ENCODE results near the gene KRT36. TPM values are rescaled to one million over a fixed set of nuclear protein-coding genes. Genes with fewer than 3 reads are reported as not detected.

Gene KRT36
- not detected in 2 replicates for total RNA-seq (2022)
- not detected for Bru-seq, nascent RNA
- not detected for BruChase-seq, experiment 1, labeled RNA remaining after a 6-hour chase
- not detected for BruChase-seq, experiment 2, labeled RNA remaining after a 2-hour chase
- long read RNA-seq: 0 reads

GRCh38 chr17:41489531-41489930 lies at the start of gene KRT36:
Gene KRT36, minus strand, starts transcription at chr17:41489910. Its CDS starts 46 bp downstream, at chr17:41489864.
- no peaks in the 10 kb centered on the region for H3K27me3 Mint-ChIP-seq (ENCODE audit: insufficient read depth, unreplicated experiment)
- no peak within 1 kb of the TSS for H3K4me3 Mint-ChIP-seq (ENCODE audit: unreplicated experiment)
- intact Hi-C loops (cut with micrococcal nuclease): no loop called here
- ChIA-PET CTCF (interaction anchor here (0.8 to 1.1 kb wide), 2 partner anchors 167 to 650 kb away, joined by 4 to 6 read pairs; no protein-coding TSS in a partner anchor), POLR2A (no interaction called here)
- H3K27ac Mint-ChIP-seq (ENCODE audit: low read depth, unreplicated experiment): no peak within 1 kb of the TSS
- no TSS peak for BruUV-seq (replicated peaks)
- H3K4me1 Mint-ChIP-seq (ENCODE audit: insufficient read depth, unreplicated experiment): peaks cover 4% of the 10 kb centered on the region
- DNase-seq (ENCODE audit: unreplicated experiment): no peak
- TF ChIP-seq CTCF (IDR thresholded peaks at IDR 0.05; ENCODE audit: unreplicated experiment): no peak
- H3K36me3 Mint-ChIP-seq (ENCODE audit: insufficient read depth, unreplicated experiment): no peaks in the 10 kb centered on the region
- H3K9me3 Mint-ChIP-seq (ENCODE audit: unreplicated experiment): no peaks in the 10 kb centered on the region

- Mint-ChIP-seq H3K27me3 (ENCODE audit: insufficient read depth, unreplicated experiment) (no peaks in the 10 kb centered on the region), H3K4me1 (ENCODE audit: insufficient read depth, unreplicated experiment) (peaks cover 34% of the 10 kb centered on the region), H3K4me3 (ENCODE audit: unreplicated experiment) (no peak overlapping the region), H3K27ac (ENCODE audit: low read depth, unreplicated experiment) (no peak overlapping the region), H3K9me3 (ENCODE audit: unreplicated experiment) (no peaks in the 10 kb centered on the region), H3K36me3 (ENCODE audit: insufficient read depth, unreplicated experiment) (peaks cover 12% of the 10 kb centered on the region)
- intact Hi-C loops (cut with micrococcal nuclease): no loop called here
- CTCF ChIA-PET: interaction anchor here (5.1 kb wide), 1 partner anchor 10 kb away, joined by 44 read pairs; no protein-coding TSS in a partner anchor
- BruUV-seq (replicated peaks): no TSS peak
- POLR2A ChIA-PET: interaction anchor here (0.8 to 1.2 kb wide), 3 partner anchors 9 to 17 kb away, joined by 3 to 4 read pairs (median 4); no protein-coding TSS in a partner anchor
- TF ChIP-seq CTCF (IDR thresholded peaks at IDR 0.05; ENCODE audit: unreplicated experiment): no peak
- DNase-seq (ENCODE audit: unreplicated experiment): peak; percentile 57
Observed at GRCh38 chr17:41539071-41539492, 49.4 kb upstream of the KRT36 start.

- intact Hi-C loops (cut with micrococcal nuclease): no loop called here
- H3K27me3 Mint-ChIP-seq (ENCODE audit: insufficient read depth, unreplicated experiment): no peaks in the 10 kb centered on the region
- H3K4me1 Mint-ChIP-seq (ENCODE audit: insufficient read depth, unreplicated experiment): peaks cover 34% of the 10 kb centered on the region
- peaks cover 12% of the 10 kb centered on the region for H3K36me3 Mint-ChIP-seq (ENCODE audit: insufficient read depth, unreplicated experiment)
- H3K27ac Mint-ChIP-seq (ENCODE audit: low read depth, unreplicated experiment): no peak overlapping the region
- H3K4me3 Mint-ChIP-seq (ENCODE audit: unreplicated experiment): no peak overlapping the region
- DNase-seq (ENCODE audit: unreplicated experiment): peak; percentile 65
- no peak for TF ChIP-seq CTCF (IDR thresholded peaks at IDR 0.05; ENCODE audit: unreplicated experiment)
- no peaks in the 10 kb centered on the region for H3K9me3 Mint-ChIP-seq (ENCODE audit: unreplicated experiment)
- ChIA-PET POLR2A (interaction anchor here (0.8 to 1.2 kb wide), 3 partner anchors 9 to 17 kb away, joined by 3 to 4 read pairs (median 4); no protein-coding TSS in a partner anchor), CTCF (interaction anchor here (5.1 kb wide), 1 partner anchor 11 kb away, joined by 44 read pairs; no protein-coding TSS in a partner anchor)
- BruUV-seq (replicated peaks): no TSS peak
Observed at GRCh38 chr17:41538565-41538991, 48.9 kb upstream of the KRT36 start.

- ChIA-PET POLR2A (interaction anchor here (0.6 to 1.3 kb wide), 5 partner anchors 8 to 576 kb away, joined by 3 to 4 read pairs (median 3); no protein-coding TSS in a partner anchor), CTCF (interaction anchor here (5.1 kb wide), 1 partner anchor 12 kb away, joined by 44 read pairs; no protein-coding TSS in a partner anchor)
- peak overlapping the region; percentile 49 for H3K27ac Mint-ChIP-seq (ENCODE audit: low read depth, unreplicated experiment)
- no peaks in the 10 kb centered on the region for H3K9me3 Mint-ChIP-seq (ENCODE audit: unreplicated experiment)
- intact Hi-C loops (cut with micrococcal nuclease): no loop called here
- no TSS peak for BruUV-seq (replicated peaks)
- peaks cover 38% of the 10 kb centered on the region for H3K4me1 Mint-ChIP-seq (ENCODE audit: insufficient read depth, unreplicated experiment)
- peak; percentile 66 for DNase-seq (ENCODE audit: unreplicated experiment)
- H3K4me3 Mint-ChIP-seq (ENCODE audit: unreplicated experiment): no peak overlapping the region
- H3K36me3 Mint-ChIP-seq (ENCODE audit: insufficient read depth, unreplicated experiment): peaks cover 12% of the 10 kb centered on the region
- H3K27me3 Mint-ChIP-seq (ENCODE audit: insufficient read depth, unreplicated experiment): no peaks in the 10 kb centered on the region
- TF ChIP-seq CTCF (IDR thresholded peaks at IDR 0.05; ENCODE audit: unreplicated experiment): no peak
Observed at GRCh38 chr17:41537990-41538389, 48.3 kb upstream of the KRT36 start.
